WTC11 (cell line): ENCODE results near the gene SMOC2. TPM values are rescaled to one million over a fixed set of nuclear protein-coding genes. Genes with fewer than 3 reads are reported as not detected.

ENCODE experiments used
- ATAC-seq: fragments of 200-7000 bp; cut with Tn5 transposase; 2 replicates; pipeline ENCODE4 v1.10.0; 2021; ENCODE audit warnings: mild to moderate bottlenecking, moderate library complexity
- CTCF ChIA-PET: fragments of 300-600 bp; sonication (Branson Sonifier 250); formaldehyde crosslinking; loops from one replicate; lab custom pipeline; 2021; ENCODE audit warnings: antibody characterized with exemption; lab: Charles Lee
- POLR2A ChIA-PET: fragments of 350-600 bp; sonication (Branson Sonifier 250); formaldehyde crosslinking; loops from one replicate; lab custom pipeline; 2021; ENCODE audit warnings: antibody characterized with exemption; lab: Charles Lee
- DNase-seq: peaks from one replicate; pipeline ENCODE4 v3.0.0; 2021; ENCODE audit warnings: low spot score
- H3K27ac Mint-ChIP-seq: 2 replicates; pipeline ENCODE4 v1.8.0; 2021; ENCODE audit warnings: mixed read lengths
- H3K27me3 Mint-ChIP-seq: 2 replicates; pipeline ENCODE4 v1.8.0; 2021; ENCODE audit warnings: low read depth, mild to moderate bottlenecking, moderate library complexity, mixed read lengths
- H3K36me3 Mint-ChIP-seq: 2 replicates; pipeline ENCODE4 v1.8.0; 2021; ENCODE audit warnings: mixed read lengths
- H3K4me1 Mint-ChIP-seq: 2 replicates; pipeline ENCODE4 v1.8.0; 2022; ENCODE audit warnings: mixed read lengths
- H3K4me3 Mint-ChIP-seq: 2 replicates; pipeline ENCODE4 v1.8.0; 2021; ENCODE audit warnings: mild to moderate bottlenecking, moderate library complexity, mixed read lengths
- H3K9me3 Mint-ChIP-seq: 2 replicates; pipeline ENCODE4 v1.8.0; 2021; ENCODE audit warnings: mixed read lengths
- AR ChIP-seq: fragments of 250-450 bp; sonication (Bioruptor Pico); IDR thresholded peaks from 2 replicates; pipeline ENCODE4 v1.9.0; 2021; ENCODE audit warnings: mild to moderate bottlenecking
- ATF3 ChIP-seq: sonication (generic); formaldehyde crosslinking; conservative IDR thresholded peaks from 2 replicates; pipeline ENCODE4 v1.8.1; 2022; ENCODE audit warnings: mild to moderate bottlenecking, missing genetic modification reagents
- E2F5 ChIP-seq: sonication (generic); formaldehyde crosslinking; IDR thresholded peaks from 2 replicates; pipeline ENCODE4 v1.8.1; 2022; ENCODE audit warnings: mild to moderate bottlenecking, moderate library complexity, missing genetic modification reagents
- ELF4 ChIP-seq: sonication (generic); formaldehyde crosslinking; IDR thresholded peaks from 2 replicates; pipeline ENCODE4 v1.8.1; 2022; ENCODE audit warnings: low read depth, mild to moderate bottlenecking, moderate library complexity, missing genetic modification reagents
- FOXP4 ChIP-seq: sonication (generic); formaldehyde crosslinking; IDR thresholded peaks from 2 replicates; pipeline ENCODE4 v1.8.0; 2022; ENCODE audit warnings: mild to moderate bottlenecking, missing genetic modification reagents
- NFATC4 ChIP-seq: fragments of 250-450 bp; sonication (Bioruptor Pico); IDR thresholded peaks from 2 replicates; pipeline ENCODE4 v1.9.0; 2021; ENCODE audit warnings: mild to moderate bottlenecking
- NFE2L1 ChIP-seq: sonication (generic); formaldehyde crosslinking; IDR thresholded peaks from 2 replicates; pipeline ENCODE4 v1.8.1; 2023; ENCODE audit warnings: missing genetic modification reagents
- NR1H2 ChIP-seq: sonication (generic); formaldehyde crosslinking; IDR thresholded peaks from 2 replicates; pipeline ENCODE4 v1.9.0; 2021; ENCODE audit warnings: mild to moderate bottlenecking, moderate library complexity, missing genetic modification reagents
- NR3C1 ChIP-seq: sonication (generic); formaldehyde crosslinking; conservative IDR thresholded peaks from 2 replicates; pipeline ENCODE4 v1.8.1; 2023; ENCODE audit warnings: low read depth, mild to moderate bottlenecking, missing genetic modification reagents
- PREB ChIP-seq: sonication (generic); formaldehyde crosslinking; IDR thresholded peaks from 2 replicates; pipeline ENCODE4 v1.8.1; 2022; ENCODE audit warnings: mild to moderate bottlenecking, missing genetic modification reagents, moderate library complexity, borderline replicate concordance
- PRRX2 ChIP-seq: fragments of 250-450 bp; sonication (Bioruptor Pico); IDR thresholded peaks from 2 replicates; pipeline ENCODE4 v1.8.0; 2021; ENCODE audit warnings: mild to moderate bottlenecking
- RELA ChIP-seq: sonication (generic); formaldehyde crosslinking; IDR thresholded peaks from 2 replicates; pipeline ENCODE4 v1.8.1; 2022; ENCODE audit warnings: missing genetic modification reagents, mild to moderate bottlenecking, borderline replicate concordance
- SOX15 ChIP-seq: fragments of 250-450 bp; sonication (Bioruptor Pico); IDR thresholded peaks from 2 replicates; pipeline ENCODE4 v1.9.0; 2021; ENCODE audit warnings: mild to moderate bottlenecking
- TCF7 ChIP-seq: sonication (generic); formaldehyde crosslinking; IDR thresholded peaks from 2 replicates; pipeline ENCODE4 v1.8.0; 2022; ENCODE audit warnings: mild to moderate bottlenecking, low read depth, missing genetic modification reagents, moderate library complexity
- TEAD1 ChIP-seq: sonication (generic); formaldehyde crosslinking; IDR thresholded peaks from 2 replicates; pipeline ENCODE4 v1.8.0; 2022; ENCODE audit warnings: mild to moderate bottlenecking, missing genetic modification reagents
- USF2 ChIP-seq: sonication (generic); formaldehyde crosslinking; IDR thresholded peaks from 2 replicates; pipeline ENCODE4 v1.8.1; 2023; ENCODE audit warnings: mild to moderate bottlenecking, missing genetic modification reagents, moderate library complexity
- ZMAT4 ChIP-seq: fragments of 250-450 bp; sonication (Bioruptor Pico); IDR thresholded peaks from 2 replicates; pipeline ENCODE4 v1.9.0; 2021; ENCODE audit warnings: mild to moderate bottlenecking
- ZNF121 ChIP-seq: sonication (generic); formaldehyde crosslinking; IDR thresholded peaks from 2 replicates; pipeline ENCODE4 v1.8.0; 2023; ENCODE audit warnings: missing genetic modification reagents
- ZNF281 ChIP-seq: sonication (generic); formaldehyde crosslinking; IDR thresholded peaks from 2 replicates; pipeline ENCODE4 v1.8.0; 2023; ENCODE audit warnings: mild to moderate bottlenecking, missing genetic modification reagents
- ZNF317 ChIP-seq: sonication (generic); formaldehyde crosslinking; IDR thresholded peaks from 2 replicates; pipeline ENCODE4 v1.8.1; 2023; ENCODE audit warnings: low read depth, mild to moderate bottlenecking, moderate library complexity, missing genetic modification reagents, borderline replicate concordance
- ZNF423 ChIP-seq: fragments of 250-450 bp; sonication (Bioruptor Pico); IDR thresholded peaks from 2 replicates; pipeline ENCODE4 v2.1.2; 2022; ENCODE audit warnings: mild to moderate bottlenecking, moderate library complexity
- ZNF671 ChIP-seq: fragments of 250-450 bp; sonication (Bioruptor Pico); IDR thresholded peaks from 2 replicates; pipeline ENCODE4 v1.8.0; 2021; ENCODE audit warnings: mild to moderate bottlenecking
- total RNA-seq: library from RNA; stranded (reverse); gene quantifications from 3 replicates; pipeline ENCODE4 v1.2.3, GENCODE V29; 2021

The SMOC2 gene
- total RNA-seq, 1 experiment from 2014 or later: 3.9 TPM

- DNase-seq (no peak), ATAC-seq (no peak)
- ChIA-PET CTCF (interaction anchor here (0.9 to 1.3 kb wide), 2 partner anchors 156 to 238 kb away, joined by 3 read pairs; no protein-coding TSS in a partner anchor), POLR2A (no interaction called here)
- Mint-ChIP-seq H3K36me3 (no peaks in the 10 kb centered on the region), H3K4me3 (no peak overlapping the region), H3K9me3 (0 out of 2 replicates have a peak, but pooled peaks cover 5% of the 10 kb centered on the region), H3K4me1 (peaks cover 18% of the 10 kb centered on the region), H3K27ac (no peak overlapping the region), H3K27me3 (no peaks in the 10 kb centered on the region)
- TF ChIP-seq NFE2L1 (CRISPR knock-in tag) (no peak), ZMAT4 (CRISPR knock-in tag) (no peak), TEAD1 (CRISPR knock-in tag) (no peak), PREB (CRISPR knock-in tag) (no peak), ELF4 (CRISPR knock-in tag) (no peak), TCF7 (CRISPR knock-in tag) (no peak), ZNF281 (CRISPR knock-in tag) (no peak), SOX15 (CRISPR knock-in tag) (no peak), ZNF671 (no peak), ZNF121 (CRISPR knock-in tag) (no peak), ZNF423 (CRISPR knock-in tag) (no peak), NFATC4 (CRISPR knock-in tag) (no peak), NR1H2 (no peak), FOXP4 (CRISPR knock-in tag) (no peak), USF2 (CRISPR knock-in tag) (no peak)
These were observed 167.1 kb downstream of the SMOC2 start for GRCh38 chr6:168608113-168608400.

GRCh38 chr6:168609026-168609685, 168.2 kb downstream of the SMOC2 start:
- POLR2A ChIA-PET: no interaction called here
- H3K27me3 Mint-ChIP-seq: no peaks in the 10 kb centered on the region
- H3K27ac Mint-ChIP-seq: no peak overlapping the region
- 0 out of 2 replicates have a peak, but pooled peaks cover 2% of the 10 kb centered on the region for H3K36me3 Mint-ChIP-seq
- CTCF ChIA-PET: no interaction called here
- H3K9me3 Mint-ChIP-seq: 0 out of 2 replicates have a peak, but pooled peaks cover under 1% of the 10 kb centered on the region
- DNase-seq (no peak), ATAC-seq (no peak)
- H3K4me1 Mint-ChIP-seq: peaks cover 18% of the 10 kb centered on the region
- H3K4me3 Mint-ChIP-seq: no peak overlapping the region
- TF ChIP-seq PREB (CRISPR knock-in tag) (no peak), ZNF317 (CRISPR knock-in tag) (no peak), ATF3 (CRISPR knock-in tag) (no peak), ZNF671 (no peak), AR (no peak), RELA (CRISPR knock-in tag) (no peak), NR3C1 (no peak), E2F5 (no peak), PRRX2 (no peak)
